Transverse colon (tissue), 3 donors: ENCODE data around the gene PPP1R12B.
"Not testable (repeated sequence)": the region's sequence is repeated elsewhere in the genome, so short reads cannot be mapped to it uniquely, and the experiment has no call there.

Experiments
- CTCF ChIP-seq, 5 experiments: fragments of 200-600 bp in 3 of 5; fragments of 450-650 bp in 2 of 5; sonication (generic) in 3 of 5; IDR thresholded peaks; 1 replicate in 2 of 5; 2 replicates in 3 of 5; pipeline ENCODE4 v1.5.1; 2016 to 2017; ENCODE audit warnings: antibody characterized with exemption in 5 of 5, inconsistent platforms in 3 of 5, mild to moderate bottlenecking in 2 of 5, moderate library complexity in 1 of 5
- EP300 ChIP-seq: sonication (generic); formaldehyde crosslinking; IDR thresholded peaks from one replicate; pipeline ENCODE4 v1.6.1; 2017; ENCODE audit warnings: antibody characterized with exemption, low read depth
- POLR2A ChIP-seq: fragments of 450-650 bp; IDR thresholded peaks from one replicate; pipeline ENCODE4 v1.6.1; 2016; ENCODE audit warnings: antibody characterized with exemption, mild to moderate bottlenecking, moderate library complexity

- not testable (repeated sequence) for TF ChIP-seq CTCF (IDR thresholded peaks at IDR 0.05); EP300; POLR2A
Observed at GRCh38 chr1:202552615-202553014, 204.1 kb downstream of the PPP1R12B start.
